H1 (cell line): ENCODE measurements around the gene PLA2G4F. TPM values are rescaled to one million over a fixed set of nuclear protein-coding genes. Genes with fewer than 3 reads are reported as not detected.

Experiments
- CTCF ChIA-PET: fragments of 300-600 bp; sonication (Branson Sonifier 250); formaldehyde crosslinking; loops from one replicate; lab custom pipeline; 2021; ENCODE audit not compliant: partially characterized antibody; lab: Charles Lee
- POLR2A ChIA-PET: fragments of 300-600 bp; sonication (Branson Sonifier 250); formaldehyde crosslinking; loops from one replicate; lab custom pipeline; 2021; ENCODE audit warnings: inconsistent platforms; ENCODE audit not compliant: partially characterized antibody; lab: Charles Lee
- DNase-seq, 2 experiments: peaks; one replicate each; pipeline versions ENCODE4 v3.0.0 to v3.0.0-alpha.2; 2010 to 2022; ENCODE audit warnings: low spot score in 2 of 2, low read depth in 1 of 2, mixed read lengths in 1 of 2
- FAIRE-seq: peaks from 2 replicates; lab custom pipeline; 2011; peaks lifted over from hg19 to GRCh38; lab: Jason Lieb, UNC
- H2AFZ ChIP-seq: 2 replicates; pipeline ENCODE4 v1.8.1; 2012; ENCODE audit warnings: low read length, inconsistent platforms
- H2AK5ac ChIP-seq: 2 replicates; pipeline ENCODE4 v1.6.1; 2013; ENCODE audit warnings: low read depth, low read length
- H2BK120ac ChIP-seq: replicated peaks from 2 replicates; pipeline ENCODE3; 2013; ENCODE audit warnings: low read depth, low read length, inconsistent platforms
- H2BK12ac ChIP-seq: 2 replicates; pipeline ENCODE4 v1.6.1; 2013; ENCODE audit warnings: low read depth, low read length
- H2BK15ac ChIP-seq: 2 replicates; pipeline ENCODE4 v1.6.1; 2013; ENCODE audit warnings: low read length
- H2BK20ac ChIP-seq: 2 replicates; pipeline ENCODE4 v1.6.1; 2013; ENCODE audit warnings: low read length
- H2BK5ac ChIP-seq: 2 replicates; pipeline ENCODE4 v1.6.1; 2013; ENCODE audit warnings: low read depth, low read length
- H3K14ac ChIP-seq: 2 replicates; pipeline ENCODE4 v1.6.1; 2013; ENCODE audit warnings: inconsistent platforms; ENCODE audit not compliant: insufficient read length
- H3K18ac ChIP-seq: 2 replicates; pipeline ENCODE4 v1.6.1; 2013; ENCODE audit warnings: low read length; ENCODE audit errors: extremely low read depth
- H3K23ac ChIP-seq: 2 replicates; pipeline ENCODE4 v1.6.1; 2013; ENCODE audit warnings: inconsistent platforms; ENCODE audit not compliant: insufficient read length
- H3K23me2 ChIP-seq: 2 replicates; pipeline ENCODE4 v1.6.1; 2013; ENCODE audit warnings: low read depth, low read length
- H3K27ac ChIP-seq: 2 replicates; pipeline ENCODE4 v1.6.1; 2011; ENCODE audit warnings: low read depth, low read length, inconsistent platforms
- H3K27me3 ChIP-seq, 4 experiments: replicated peaks in 1 of 4; 1 replicate in 1 of 4; 2 replicates in 3 of 4; pipeline versions ENCODE4 v1.6.1 to v1.8.1; 2011 to 2013; ENCODE audit warnings: low read length in 3 of 4, mild to moderate bottlenecking in 3 of 4, inconsistent platforms in 2 of 4, mixed read lengths in 2 of 4, moderate library complexity in 1 of 4; ENCODE audit not compliant: control insufficient read depth in 3 of 4, insufficient read depth in 3 of 4; ENCODE audit errors: extremely low read depth in 1 of 4
- H3K36me3 ChIP-seq, 4 experiments: 2 replicates each; pipeline versions ENCODE4 v1.6.1 to v1.8.1; 2011 to 2013; ENCODE audit warnings: mild to moderate bottlenecking in 4 of 4, low read length in 3 of 4, moderate library complexity in 2 of 4, control low read depth in 1 of 4, inconsistent platforms in 1 of 4; ENCODE audit not compliant: insufficient read depth in 4 of 4, control insufficient read depth in 2 of 4
- H3K4ac ChIP-seq: replicated peaks from 2 replicates; pipeline ENCODE3; 2013; ENCODE audit warnings: low read length, low read depth, mixed read lengths, inconsistent platforms; ENCODE audit not compliant: insufficient read length
- H3K4me1 ChIP-seq, 4 experiments: replicated peaks in 1 of 4; 1 replicate in 1 of 4; 2 replicates in 3 of 4; pipeline versions ENCODE4 v1.6.1 to v1.8.1; 2011 to 2013; ENCODE audit warnings: low read length in 3 of 4, inconsistent platforms in 2 of 4, mixed read lengths in 1 of 4; ENCODE audit not compliant: insufficient read depth in 4 of 4, control insufficient read depth in 3 of 4
- H3K4me2 ChIP-seq, 2 experiments: 2 replicates each; pipeline versions ENCODE4 v1.6.1 to v1.8.1; 2011 to 2013; ENCODE audit warnings: low read depth in 2 of 2, low read length in 2 of 2, control low read depth in 1 of 2, inconsistent platforms in 1 of 2, mild to moderate bottlenecking in 1 of 2; ENCODE audit not compliant: insufficient read depth in 1 of 2
- H3K4me3 ChIP-seq, 4 experiments: fragments of 200-600, 300-600 bp in 1 of 4; sonication (generic), shearing (Covaris generic), sonication (Bioruptor Twin) in 1 of 4; 2 replicates each; pipeline versions ENCODE4 v1.5.1 to v1.8.1; 2011 to 2016; ENCODE audit warnings: low read length in 4 of 4, low read depth in 3 of 4, control low read depth in 2 of 4, inconsistent platforms in 2 of 4, mild to moderate bottlenecking in 2 of 4, mixed read lengths in 1 of 4, moderate library complexity in 1 of 4; ENCODE audit not compliant: insufficient read depth in 2 of 4; ENCODE audit errors: extremely low read depth in 1 of 4
- H3K56ac ChIP-seq: replicated peaks from 2 replicates; pipeline ENCODE3; 2013; ENCODE audit warnings: low read depth, mild to moderate bottlenecking, mixed read lengths, low read length, inconsistent platforms; ENCODE audit not compliant: insufficient read length
- H3K79me1 ChIP-seq: 2 replicates; pipeline ENCODE4 v1.6.1; 2013; ENCODE audit warnings: low read depth, low read length, control low read depth
- H3K79me2 ChIP-seq, 2 experiments: 2 replicates each; pipeline versions ENCODE4 v1.6.1 to v1.8.1; 2012 to 2013; ENCODE audit warnings: low read length in 2 of 2, mild to moderate bottlenecking in 2 of 2, inconsistent platforms in 1 of 2; ENCODE audit not compliant: insufficient read depth in 2 of 2, control insufficient read depth in 1 of 2
- H3K9ac ChIP-seq, 4 experiments: replicated peaks in 1 of 4; 1 replicate in 1 of 4; 2 replicates in 3 of 4; pipeline versions ENCODE4 v1.6.1 to v1.8.1; 2011 to 2013; ENCODE audit warnings: low read depth in 3 of 4, low read length in 3 of 4, control low read depth in 2 of 4, mild to moderate bottlenecking in 2 of 4, moderate library complexity in 2 of 4, inconsistent platforms in 1 of 4; ENCODE audit errors: extremely low read depth in 1 of 4
- H3K9me3 ChIP-seq, 2 experiments: 2 replicates each; pipeline versions ENCODE4 v1.6.1 to v1.8.1; 2012 to 2013; ENCODE audit warnings: mild to moderate bottlenecking in 2 of 2, moderate library complexity in 2 of 2, control low read depth in 1 of 2, inconsistent platforms in 1 of 2, low read depth in 1 of 2, low read length in 1 of 2, mixed read lengths in 1 of 2; ENCODE audit not compliant: insufficient read depth in 2 of 2
- H4K20me1 ChIP-seq, 2 experiments: replicated peaks in 1 of 2; 2 replicates each; pipeline versions ENCODE3 to v1.8.1; 2011 to 2013; ENCODE audit warnings: inconsistent platforms in 2 of 2, low read length in 2 of 2, mild to moderate bottlenecking in 1 of 2; ENCODE audit not compliant: insufficient read depth in 2 of 2, control insufficient read depth in 1 of 2
- H4K5ac ChIP-seq: 2 replicates; pipeline ENCODE4 v1.6.1; 2013; ENCODE audit warnings: low read length, low read depth, mixed read lengths, inconsistent platforms; ENCODE audit not compliant: insufficient read length
- H4K8ac ChIP-seq: 2 replicates; pipeline ENCODE4 v1.8.0; 2013; ENCODE audit warnings: mild to moderate bottlenecking, moderate library complexity, low read length, inconsistent platforms; ENCODE audit not compliant: insufficient read depth; ENCODE audit errors: extremely low read depth
- H4K91ac ChIP-seq: replicated peaks from 2 replicates; pipeline ENCODE3; 2013; ENCODE audit warnings: low read length, mixed read lengths, inconsistent platforms; ENCODE audit not compliant: insufficient read length
- BCL11A ChIP-seq, 2 experiments: IDR thresholded peaks; one replicate each; pipeline ENCODE4 v1.6.1; 2011; ENCODE audit warnings: low read depth in 2 of 2, low read length in 2 of 2, mild to moderate bottlenecking in 2 of 2
- CBX5 ChIP-seq: fragments of 300-800, 300-1000 bp; sonication (generic); IDR thresholded peaks from 2 replicates; pipeline ENCODE4 v1.7.1; 2016; ENCODE audit warnings: antibody characterized with exemption, low read length, low read depth
- CREB1 ChIP-seq: IDR thresholded peaks from 2 replicates; pipeline ENCODE4 v1.6.1; 2012; ENCODE audit warnings: inconsistent platforms
- CTBP2 ChIP-seq: IDR thresholded peaks from 2 replicates; pipeline ENCODE4 v1.7.0; 2011; ENCODE audit warnings: borderline replicate concordance, mild to moderate bottlenecking, moderate library complexity, mixed read lengths, low read length; ENCODE audit not compliant: insufficient read depth, insufficient read length
- E2F6 ChIP-seq: IDR thresholded peaks from 2 replicates; pipeline ENCODE4 v1.6.1; 2012; ENCODE audit warnings: inconsistent platforms
- NRF1 ChIP-seq: IDR thresholded peaks from 2 replicates; pipeline ENCODE4 v1.6.1; 2011; ENCODE audit warnings: mild to moderate bottlenecking, low read depth, low read length, improper control_type of control experiment
- PHF8 ChIP-seq: fragments of 200-600 bp; sonication (generic); conservative IDR thresholded peaks from 2 replicates; pipeline ENCODE4 v1.7.1; 2012; ENCODE audit warnings: low read depth, mild to moderate bottlenecking, inconsistent platforms, low read length, moderate library complexity
- POLR2AphosphoS5 ChIP-seq: IDR thresholded peaks from 2 replicates; pipeline ENCODE4 v1.6.1; 2011; ENCODE audit warnings: low read depth, low read length
- POU5F1 ChIP-seq: IDR thresholded peaks from 2 replicates; pipeline ENCODE4 v1.6.1; 2011; ENCODE audit warnings: low read depth, mild to moderate bottlenecking, low read length, moderate library complexity
- RBBP5 ChIP-seq: IDR thresholded peaks from 2 replicates; pipeline ENCODE4 v1.7.1; 2012; ENCODE audit warnings: low read depth, mild to moderate bottlenecking, inconsistent platforms, low read length, moderate library complexity, borderline replicate concordance
- TBP ChIP-seq: IDR thresholded peaks from 2 replicates; pipeline ENCODE4 v1.6.1; 2011; ENCODE audit warnings: low read depth, low read length, improper control_type of control experiment
- USF2 ChIP-seq: IDR thresholded peaks from 2 replicates; pipeline ENCODE4 v1.6.1; 2011; ENCODE audit warnings: low read length, improper control_type of control experiment
- WGBS, 2 experiments: shearing (Covaris generic) in 1 of 2; methylation state at CpG; one replicate each; pipeline versions ENCODE4 v1.1.6 to v1.1.7; 2013 to 2015; ENCODE audit warnings: low lambda C conversion rate in 2 of 2, mixed read lengths in 2 of 2, inconsistent platforms in 1 of 2, low coverage in 1 of 2, missing lambda C conversion rate in 1 of 2; ENCODE audit not compliant: insufficient replicate concordance in 2 of 2, insufficient coverage in 1 of 2, insufficient read length in 1 of 2; ENCODE audit errors: extremely low coverage in 1 of 2, missing lambda C conversion rate in 1 of 2; 5-methylcytosine and 5-hydroxymethylcytosine counted together
- polyA plus RNA-seq, 7 experiments: library from polyadenylated mRNA; depleted of rRNA in 3 of 7; stranded (reverse) in 5 of 7; unstranded in 2 of 7; fragments of >200 nt in 5 of 7; fragments of 200-250 nt in 2 of 7; gene quantifications; 1 replicate in 5 of 7; 2 replicates in 1 of 7; 4 replicates in 1 of 7; pipeline versions ENCODE4 v1.2.1 to v1.2.3, GENCODE V29; 2011 to 2013; ENCODE audit warnings: missing spikeins in 2 of 7, mixed read lengths in 2 of 7
- total RNA-seq: library from RNA; stranded (reverse); fragmentation: NEBNext Ultra II Directional; extraction: Animal tissue kit (Norgen Biotek cat#: 25700); gene quantifications from 2 replicates; pipeline ENCODE4 v1.2.1, GENCODE V29; 2021

The PLA2G4F gene
- total and polyA plus RNA-seq, 2 of the 8 experiments (the other 6 are each of a cell fraction or from before 2014, with no cell fraction given): not detected

GRCh38 chr15:42182328-42182886 is 26.0 kb upstream of the PLA2G4F start:
- H3K18ac ChIP-seq: no peak overlapping the region
- H3K36me3 ChIP-seq: peaks cover 0 to 48% (median 22%) of the 10 kb centered on the region in 4 experiments; a peak in 5 of 8 replicates
- peaks cover 0 to 2% of the 10 kb centered on the region in 2 experiments for H4K20me1 ChIP-seq
- POLR2A ChIA-PET: no interaction called here
- H3K9ac ChIP-seq: no peak overlapping the region
- no peak overlapping the region for H3K4ac ChIP-seq
- no peak overlapping the region for H4K5ac ChIP-seq
- H3K4me2 ChIP-seq: no peak overlapping the region
- CTCF ChIA-PET: interaction anchor here (0.6 to 0.7 kb wide), 2 partner anchors 35 to 202 kb away, joined by 3 to 5 read pairs; no protein-coding TSS in a partner anchor
- H3K14ac ChIP-seq: no peak overlapping the region
- FAIRE-seq (no peak), DNase-seq (no peak)
- 93% methylated on average over 6 of the region's 6 CpGs; no CpG with 5 or more reads in 1 of the 2 experiments for WGBS, 2 experiments
- no peak overlapping the region for H4K8ac ChIP-seq
- H3K4me3 ChIP-seq: no peak overlapping the region
- no peak overlapping the region for H3K27ac ChIP-seq
- H2BK12ac ChIP-seq: no peak overlapping the region
- no peak overlapping the region for H2AFZ ChIP-seq
- no peaks in the 10 kb centered on the region for H3K23me2 ChIP-seq
- peaks cover 0 to 4% (median 0%) of the 10 kb centered on the region in 4 experiments; a peak in 1 of 7 replicates for H3K4me1 ChIP-seq
- no peak overlapping the region for H2AK5ac ChIP-seq
- H3K9me3 ChIP-seq: no peaks in the 10 kb centered on the region
- no peak overlapping the region for H2BK5ac ChIP-seq
- no peaks in the 10 kb centered on the region for H3K27me3 ChIP-seq
- H3K79me2 ChIP-seq: no peaks in the 10 kb centered on the region
- no peak overlapping the region for H2BK120ac ChIP-seq
- no peaks in the 10 kb centered on the region for H3K79me1 ChIP-seq
- no peak overlapping the region for H2BK20ac ChIP-seq
- H2BK15ac ChIP-seq: no peak overlapping the region
- H3K56ac ChIP-seq: no peak overlapping the region
- no peak overlapping the region for H3K23ac ChIP-seq
- no peak overlapping the region for H4K91ac ChIP-seq
- TF ChIP-seq TBP: no peak
- no peak for TF ChIP-seq CREB1
- TF ChIP-seq PHF8: no peak
- no peak for TF ChIP-seq BCL11A (IDR thresholded peaks at IDR 0.05; ENCODE audit: low read depth in 2 of 2, low read length in 2 of 2)
- no peak for TF ChIP-seq POU5F1
- TF ChIP-seq USF2: no peak
- TF ChIP-seq POLR2AphosphoS5: no peak
- no peak for TF ChIP-seq RBBP5
- no peak for TF ChIP-seq NRF1
- TF ChIP-seq CTBP2: no peak
- no peak for TF ChIP-seq CBX5
- no peak for TF ChIP-seq E2F6
